ENCODE results near the gene UBE2Q1. TPM values are rescaled to one million over a fixed set of nuclear protein-coding genes. Genes with fewer than 3 reads are reported as not detected.

UBE2Q1 gene
- total and polyA plus RNA-seq, 10 donors = 25.8 to 119 (median 67.8) TPM

- 3 to 9% (median 4%) methylated on average over 32 to 53 of the region's 53 CpGs for WGBS, 5 donors
Observed at GRCh38 chr1:154567386-154568156, 9.1 kb upstream of the UBE2Q1 start, which contains the start of gene CHRNB2. CHRNB2 (plus strand) TSS chr1:154567778; CDS start chr1:154568045, 267 bp downstream.

GRCh38 chr1:154565876-154566275 lies 7.4 kb upstream of the UBE2Q1 start:
- peaks cover 0 to 52% (median 20%) of the 10 kb centered on the region in 7 donors for H3K27me3 ChIP-seq (replicated peaks in 1 of 7)
- intact Hi-C loops (cut with DNase I; ENCODE audit: low total_unique reads) = loop anchor here (10.0 kb wide), 1 partner anchor 199 kb away; no protein-coding TSS in a partner anchor
- H3K4me3 ChIP-seq = no peak overlapping the region
- TF ChIP-seq POLR2A (IDR thresholded peaks at IDR 0.05) (no peak), CTCF (IDR thresholded peaks at IDR 0.05 in 8 of 11, conservative IDR thresholded peaks at IDR 0.05 in 3 of 11) (no peak), POLR2AphosphoS5 (IDR thresholded peaks at IDR 0.05) (no peak)
- DNase-seq = no peak
- H3K36me3 ChIP-seq = no peaks in the 10 kb centered on the region
- 78 to 90% (median 86%) methylated on average over 6 of the region's 6 CpGs for WGBS, 5 donors
- peaks cover 3 to 12% (median 9%) of the 10 kb centered on the region in 6 donors for H3K4me1 ChIP-seq
- H3K9me3 ChIP-seq = no peaks in the 10 kb centered on the region
- H3K27ac ChIP-seq = no peak overlapping the region

More at GRCh38 chr1:154567386-154568156, 9.1 kb upstream of the UBE2Q1 start, which contains the start of gene CHRNB2:
- H3K27me3 ChIP-seq (replicated peaks in 1 of 7) = peaks cover 0 to 61% (median 20%) of the 10 kb centered on the region in 7 donors
- intact Hi-C loops (cut with DNase I; ENCODE audit: low total_unique reads) = loop anchor here (10.0 kb wide), 1 partner anchor 197 kb away; no protein-coding TSS in a partner anchor
- peaks cover 3 to 12% (median 9%) of the 10 kb centered on the region in 6 donors for H3K4me1 ChIP-seq
- DNase-seq = peak; percentile 90
- no peak for TF ChIP-seq POLR2A (IDR thresholded peaks at IDR 0.05)
- TF ChIP-seq CTCF (IDR thresholded peaks at IDR 0.05 in 8 of 11, conservative IDR thresholded peaks at IDR 0.05 in 3 of 11) = peak in 1 of 11 experiments; percentile 16
- peak in 2 of 3 donors; percentile 26 to 64 for TF ChIP-seq POLR2AphosphoS5 (IDR thresholded peaks at IDR 0.05)
- no peaks in the 10 kb centered on the region for H3K36me3 ChIP-seq
- no peaks in the 10 kb centered on the region for H3K9me3 ChIP-seq
- peak within 1 kb of the TSS in 6 of 8 donors; percentile 5 to 55 (median 10) for H3K4me3 ChIP-seq
- no peak within 1 kb of the TSS for H3K27ac ChIP-seq

- intact Hi-C loops (cut with DNase I; ENCODE audit: low total_unique reads) = loop anchor here (5.0 to 10.0 kb wide), 3 partner anchors 67 to 323 kb away; no protein-coding TSS in a partner anchor
- peaks cover 6 to 22% (median 14%) of the 10 kb centered on the region in 6 donors for H3K36me3 ChIP-seq
- peak overlapping the region; percentile 38 to 98 (median 80) for H3K4me3 ChIP-seq
- peak overlapping the region; percentile 63 to 96 (median 90) for H3K27ac ChIP-seq
- H3K27me3 ChIP-seq (replicated peaks in 1 of 7) = no peaks in the 10 kb centered on the region
- peak; percentile 92 for DNase-seq
- 10 to 14% (median 13%) methylated on average over 11 to 13 of the region's 13 CpGs for WGBS, 5 donors
- TF ChIP-seq CTCF (IDR thresholded peaks at IDR 0.05 in 8 of 11, conservative IDR thresholded peaks at IDR 0.05 in 3 of 11) = peak; percentile 94 to 98 (median 97)
- no peak for TF ChIP-seq POLR2A (IDR thresholded peaks at IDR 0.05)
- peak in 1 of 3 donors; percentile 21 for TF ChIP-seq POLR2AphosphoS5 (IDR thresholded peaks at IDR 0.05)
- H3K9me3 ChIP-seq = no peaks in the 10 kb centered on the region
- peaks cover 15 to 47% (median 32%) of the 10 kb centered on the region in 6 donors for H3K4me1 ChIP-seq
Observed at GRCh38 chr1:154559466-154560044, 1.1 kb upstream of the UBE2Q1 start.
